Epithelial cell of esophagus (primary cell): Measurements from ENCODE around the gene TATDN3.
A peak's percentile ranks its signal among the peaks of the same experiment; 100 is the strongest.

Source experiments
- DNase-seq: peaks from one replicate; pipeline ENCODE4 v3.0.0; 2010; ENCODE audit warnings: low read depth
- H3K4me3 ChIP-seq: 2 replicates; pipeline ENCODE4 v1.5.1; 2011; ENCODE audit warnings: mild to moderate bottlenecking, low read length, control low read depth
- CTCF ChIP-seq: IDR thresholded peaks from 2 replicates; pipeline ENCODE4 v1.5.1; 2011; ENCODE audit warnings: low read depth, mild to moderate bottlenecking, low read length, control low read depth, inconsistent platforms; ENCODE audit not compliant: insufficient read depth; ENCODE audit errors: missing control alignments

Gene TATDN3

GRCh38 chr1:212791676-212792395 is at the start of gene TATDN3, which contains the start of gene NSL1:
TSS of gene TATDN3 (plus strand) at chr1:212791894. CDS start at chr1:212791922, 28 bp downstream.
TSS of gene NSL1 (minus strand) at chr1:212791777. CDS start at chr1:212791763, 14 bp downstream.
- peak within 1 kb of the TSS; percentile 91 for H3K4me3 ChIP-seq
- peak; percentile 94 for DNase-seq
- TF ChIP-seq CTCF: no peak

- DNase-seq: no peak
- no peak overlapping the region for H3K4me3 ChIP-seq
- no peak for TF ChIP-seq CTCF
These were observed 47.7 kb upstream of the TATDN3 start for GRCh38 chr1:212743901-212744475.

- H3K4me3 ChIP-seq: no peak overlapping the region
- no peak for TF ChIP-seq CTCF
- DNase-seq: no peak
These were observed 46.4 kb upstream of the TATDN3 start for GRCh38 chr1:212745303-212745702.

- TF ChIP-seq CTCF: no peak
- H3K4me3 ChIP-seq: no peak overlapping the region
- DNase-seq: no peak
These were observed 45.1 kb upstream of the TATDN3 start for GRCh38 chr1:212746546-212746945.

- peak; percentile 75 for DNase-seq
- no peak overlapping the region for H3K4me3 ChIP-seq
- peak; percentile 84 for TF ChIP-seq CTCF
These were observed 41.7 kb upstream of the TATDN3 start for GRCh38 chr1:212749821-212750535.

GRCh38 chr1:212752252-212752933 is 39.3 kb upstream of the TATDN3 start:
- H3K4me3 ChIP-seq: no peak overlapping the region
- no peak for DNase-seq
- no peak for TF ChIP-seq CTCF
